Heart left ventricle (tissue), 16 donors: ENCODE data around the gene TREM2. TPM values are rescaled to one million over a fixed set of nuclear protein-coding genes. Genes with fewer than 3 reads are reported as not detected.

Source experiments
- ATAC-seq, 4 donors: fragments of 200-7000 bp; cut with Tn5 transposase; one replicate each; pipeline ENCODE4 v1.9.1; 2020 to 2022; ENCODE audit warnings: moderate library complexity in 4 of 4, mild to moderate bottlenecking in 3 of 4, moderate number of reproducible peaks in 1 of 4
- DNase-seq, 5 donors: peaks; one replicate each; pipeline ENCODE4 v3.0.0-alpha.2; 2020
- H3K27ac ChIP-seq, 12 donors: fragments of 200-600 bp; sonication (generic) in 4 of 12; one replicate each; pipeline versions ENCODE4 v1.5.0 to v1.8.0; 2016 to 2022; ENCODE audit warnings: mild to moderate bottlenecking in 2 of 12
- H3K27me3 ChIP-seq, 9 donors: fragments of 200-600 bp; sonication (generic) in 2 of 9; one replicate each; pipeline versions ENCODE4 v1.5.1 to v1.8.0; 2016 to 2022; ENCODE audit warnings: mild to moderate bottlenecking in 3 of 9
- H3K36me3 ChIP-seq, 9 donors: fragments of 200-600 bp; sonication (generic) in 2 of 9; one replicate each; pipeline versions ENCODE4 v1.5.0 to v1.8.0; 2018 to 2022; ENCODE audit warnings: mild to moderate bottlenecking in 2 of 9
- H3K4me1 ChIP-seq, 12 donors: fragments of 200-600 bp; sonication (generic) in 4 of 12; one replicate each; pipeline versions ENCODE4 v1.5.0 to v1.8.0; 2016 to 2022; ENCODE audit warnings: mild to moderate bottlenecking in 3 of 12
- H3K4me3 ChIP-seq, 12 donors: fragments of 200-600 bp; sonication (generic) in 4 of 12; one replicate each; pipeline versions ENCODE4 v1.5.0 to v1.8.0; 2017 to 2022; ENCODE audit warnings: mild to moderate bottlenecking in 9 of 12, moderate library complexity in 4 of 12
- H3K9me3 ChIP-seq, 12 donors: fragments of 200-600 bp; sonication (generic) in 4 of 12; one replicate each; pipeline versions ENCODE4 v1.5.0 to v1.8.0; 2016 to 2022; ENCODE audit warnings: mild to moderate bottlenecking in 1 of 12
- POLR2A ChIP-seq, 2 donors: fragments of 450-650 bp; IDR thresholded peaks; one replicate each; pipeline ENCODE4 v1.6.1; 2017; ENCODE audit warnings: antibody characterized with exemption in 2 of 2, mild to moderate bottlenecking in 2 of 2, moderate library complexity in 2 of 2
- WGBS, 4 donors: extraction: QIAGEN DNeasy Blood & Tissue Kit in 2 of 4; methylation state at CpG; one replicate each; pipeline versions ENCODE4 v1.1.5 to v1.1.7; 2013 to 2018; 5-methylcytosine and 5-hydroxymethylcytosine counted together
- intact Hi-C, 10 donors: fragments of 100-400 bp; cut with DNase I; formaldehyde crosslinking; loops; one replicate each; pipeline versions ENCODE4 v1.11.1 to v1.14.2; 2022
- polyA plus RNA-seq, 2 donors: library from polyadenylated mRNA; stranded (reverse); fragments of 200-250 nt; gene quantifications; one replicate each; pipeline ENCODE4 v1.2.3, GENCODE V29; 2013
- total RNA-seq, 9 donors: library from RNA; depleted of rRNA in 2 of 9; stranded (reverse); fragments of >200 nt in 2 of 9; fragmentation: NEBNext Ultra II Directional in 3 of 9; extraction: Animal tissue kit (Norgen Biotek cat#: 25700) in 3 of 9; gene quantifications; one replicate each; pipeline versions ENCODE4 v1.1.0 to v1.2.4, GENCODE V29; 2016 to 2023
- TF ChIP-seq, protein P1 (sequence below), 12 donors: fragments of 200-600 bp; sonication (generic) in 4 of 12; IDR thresholded peaks; one replicate each; pipeline versions ENCODE4 v1.5.0 to v1.8.0; 2018 to 2022; ENCODE audit warnings: antibody characterized with exemption in 12 of 12, mild to moderate bottlenecking in 5 of 12
- donor health status: ischemic (EF 13 %, LVEDD 7.1; RV severe dilation, severe dysfunction).
- donor health status: healthy with polysubstance abuse.
- donor health status: DM: no; HTN: yes; CAD: no.
- donor health status: DM: no; HTN: no; CAD: no.
- donor health status: ischemic (EF 25% LVEDD 6.9; RV normal size, moderate dysfunction).
- donor health status: ischemic (EF 25% LVEDD 5.7; RV mildly dilated, moderate dysfunction).
- donor health status: healthy.
- donor health status: DM: yes; HTN: yes; CAD: no.
- donor health status: ischemic (EF 35%, LVEDD 5.7; RV mildly dilated, moderate dysfunction).
- donor health status: nonischemic (EF 11% LVEDD 7.7; RV severe dilation, severe dysfunction).
- donor health status: DM: yes; HTN: yes; CAD: no.
- donor health status: PGD.
- donor health status: ischemic (EF 29% LVEDD 5.4; RV normal size, mild dysfunction).
- donor health status: nonischemic (EF 23%, LVEDD 6.1; RV moderate dilation, normal function).

Gene TREM2
- total and polyA plus RNA-seq, 11 donors = 0.23 to 27.1 (median 1.2) TPM; not detected in 2

DNA sequence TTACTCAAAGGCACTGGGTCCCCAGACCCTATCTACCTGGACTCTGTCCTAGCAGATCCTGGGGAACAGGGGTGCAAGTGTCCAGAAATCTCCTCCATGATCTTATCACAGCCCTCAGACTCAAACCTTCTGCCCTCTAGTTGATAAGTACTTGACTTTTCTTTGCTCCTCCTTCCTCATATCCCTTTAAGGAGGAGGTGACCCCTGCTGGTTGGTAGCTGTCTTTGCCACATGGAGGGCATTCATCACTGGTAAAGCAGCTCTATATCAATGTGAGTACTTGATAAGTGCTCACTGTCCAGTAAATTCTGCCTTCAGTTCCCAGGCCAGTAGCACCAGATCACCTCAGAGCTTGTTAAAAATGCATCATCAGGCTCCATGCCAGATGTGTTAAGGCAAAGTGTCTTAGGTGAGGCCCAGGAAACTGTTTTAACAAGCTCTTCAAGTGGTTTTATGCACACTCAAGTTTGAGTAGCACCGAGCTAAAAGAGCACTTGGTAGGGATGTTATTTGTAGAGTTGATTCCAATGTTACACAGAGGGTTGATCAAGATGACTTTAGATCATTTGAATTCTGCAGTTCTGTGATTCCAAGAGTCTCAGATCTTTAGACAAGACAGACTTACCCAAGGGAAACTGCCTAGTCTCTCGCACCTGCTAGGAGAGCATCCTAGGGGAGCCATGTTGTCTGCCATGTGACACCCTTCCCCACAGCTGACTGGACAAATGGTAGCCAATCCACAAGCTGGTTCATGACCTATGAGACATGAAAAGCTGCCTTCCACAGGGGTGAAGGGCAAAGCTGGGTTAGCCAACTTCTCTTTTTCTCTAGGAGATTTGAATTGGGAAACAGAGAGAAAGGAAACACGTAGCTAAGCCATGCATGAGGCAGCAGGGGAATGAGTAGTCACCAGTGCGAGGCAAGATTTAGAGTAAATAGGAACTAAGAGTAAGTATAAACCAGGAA is 19.4 kb upstream of the TREM2 start:
- 76 to 82% (median 81%) methylated on average over 4 of the region's 4 CpGs for WGBS, 4 donors
- Histone ChIP-seq H3K4me1 (peaks cover 0 to 31% (median 0%) of the 10 kb centered on the region in 12 donors), H3K27ac (peak overlapping the region in 1 of 12 donors; percentile 93), H3K27me3 (peaks cover 0 to 11% (median 0%) of the 10 kb centered on the region in 9 donors), H3K4me3 (no peak overlapping the region), H3K36me3 (no peaks in the 10 kb centered on the region), H3K9me3 (no peaks in the 10 kb centered on the region)
- peak in 3 of 4 donors; percentile 65 to 76 (median 69) for ATAC-seq
- intact Hi-C loops = no loop called here
- TF ChIP-seq POLR2A (IDR thresholded peaks at IDR 0.05) = no peak
- TF ChIP-seq, protein P1, sequence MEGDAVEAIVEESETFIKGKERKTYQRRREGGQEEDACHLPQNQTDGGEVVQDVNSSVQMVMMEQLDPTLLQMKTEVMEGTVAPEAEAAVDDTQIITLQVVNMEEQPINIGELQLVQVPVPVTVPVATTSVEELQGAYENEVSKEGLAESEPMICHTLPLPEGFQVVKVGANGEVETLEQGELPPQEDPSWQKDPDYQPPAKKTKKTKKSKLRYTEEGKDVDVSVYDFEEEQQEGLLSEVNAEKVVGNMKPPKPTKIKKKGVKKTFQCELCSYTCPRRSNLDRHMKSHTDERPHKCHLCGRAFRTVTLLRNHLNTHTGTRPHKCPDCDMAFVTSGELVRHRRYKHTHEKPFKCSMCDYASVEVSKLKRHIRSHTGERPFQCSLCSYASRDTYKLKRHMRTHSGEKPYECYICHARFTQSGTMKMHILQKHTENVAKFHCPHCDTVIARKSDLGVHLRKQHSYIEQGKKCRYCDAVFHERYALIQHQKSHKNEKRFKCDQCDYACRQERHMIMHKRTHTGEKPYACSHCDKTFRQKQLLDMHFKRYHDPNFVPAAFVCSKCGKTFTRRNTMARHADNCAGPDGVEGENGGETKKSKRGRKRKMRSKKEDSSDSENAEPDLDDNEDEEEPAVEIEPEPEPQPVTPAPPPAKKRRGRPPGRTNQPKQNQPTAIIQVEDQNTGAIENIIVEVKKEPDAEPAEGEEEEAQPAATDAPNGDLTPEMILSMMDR (IDR thresholded peaks at IDR 0.05) = peak in 9 of 12 donors; percentile 13 to 47 (median 33)
- DNase-seq = peak in 1 of 5 donors; percentile 35

DNA sequence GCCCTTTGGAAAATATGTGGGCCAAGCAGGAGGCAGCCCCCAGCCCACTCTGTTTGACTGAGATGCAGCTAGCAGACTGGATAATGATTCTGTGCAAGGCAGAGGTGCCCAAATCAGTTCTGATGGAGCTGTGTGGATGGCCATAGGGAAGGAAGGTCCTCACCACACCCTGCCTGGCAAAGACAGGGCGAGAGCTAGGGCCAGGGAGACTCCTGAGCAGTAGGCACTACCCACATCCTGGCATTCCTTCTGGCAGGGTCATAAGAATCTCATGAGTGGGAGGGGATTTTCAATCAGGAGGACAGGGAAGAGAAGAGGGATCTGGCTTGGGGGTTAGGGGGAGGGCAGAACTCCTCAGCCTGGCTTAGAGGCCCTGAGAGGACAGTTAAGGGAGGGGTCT is 18.6 kb upstream of the TREM2 start:
- WGBS, 4 donors = 57 to 81% (median 79%) methylated on average over 1 of the region's 1 CpG
- peaks cover 0 to 17% (median 0%) of the 10 kb centered on the region in 9 donors for H3K27me3 ChIP-seq
- TF ChIP-seq, protein P1 (IDR thresholded peaks at IDR 0.05) = no peak
- TF ChIP-seq POLR2A (IDR thresholded peaks at IDR 0.05) = no peak
- no peak overlapping the region for H3K4me3 ChIP-seq
- no peaks in the 10 kb centered on the region for H3K36me3 ChIP-seq
- ATAC-seq (no peak), DNase-seq (no peak)
- intact Hi-C loops = no loop called here
- H3K4me1 ChIP-seq = peaks cover 0 to 31% (median 0%) of the 10 kb centered on the region in 12 donors
- H3K9me3 ChIP-seq = no peaks in the 10 kb centered on the region
- H3K27ac ChIP-seq = no peak overlapping the region

DNA sequence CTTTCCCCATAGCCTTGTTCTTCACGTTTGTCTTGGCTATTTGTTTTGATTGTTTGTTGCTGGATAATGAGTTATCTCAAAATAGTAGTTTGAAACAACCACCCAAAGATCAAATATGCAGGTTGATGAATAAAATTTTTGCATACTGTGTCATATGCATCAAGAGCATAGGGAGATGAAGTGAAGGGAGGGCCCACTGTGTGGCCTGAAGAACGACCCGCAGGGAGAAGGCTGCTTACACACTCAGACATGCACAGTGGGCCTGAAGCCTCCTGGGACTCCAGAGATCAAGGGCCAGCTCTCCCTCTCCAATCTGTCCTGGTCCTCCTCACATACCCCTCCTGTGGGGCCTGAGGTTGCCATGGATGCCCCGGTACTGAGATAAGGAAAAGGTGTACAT is 16.2 kb upstream of the TREM2 start:
- ATAC-seq (no peak), DNase-seq (no peak)
- H3K27ac ChIP-seq = no peak overlapping the region
- H3K4me3 ChIP-seq = no peak overlapping the region
- H3K27me3 ChIP-seq = peaks cover 0 to 19% (median 0%) of the 10 kb centered on the region in 9 donors
- 50 to 62% (median 53%) methylated on average over 4 of the region's 4 CpGs for WGBS, 4 donors
- TF ChIP-seq, protein P1 (IDR thresholded peaks at IDR 0.05) = no peak
- no peak for TF ChIP-seq POLR2A (IDR thresholded peaks at IDR 0.05)
- no peaks in the 10 kb centered on the region for H3K9me3 ChIP-seq
- intact Hi-C loops = no loop called here
- no peaks in the 10 kb centered on the region for H3K36me3 ChIP-seq
- peaks cover 0 to 15% (median 0%) of the 10 kb centered on the region in 12 donors for H3K4me1 ChIP-seq

DNA sequence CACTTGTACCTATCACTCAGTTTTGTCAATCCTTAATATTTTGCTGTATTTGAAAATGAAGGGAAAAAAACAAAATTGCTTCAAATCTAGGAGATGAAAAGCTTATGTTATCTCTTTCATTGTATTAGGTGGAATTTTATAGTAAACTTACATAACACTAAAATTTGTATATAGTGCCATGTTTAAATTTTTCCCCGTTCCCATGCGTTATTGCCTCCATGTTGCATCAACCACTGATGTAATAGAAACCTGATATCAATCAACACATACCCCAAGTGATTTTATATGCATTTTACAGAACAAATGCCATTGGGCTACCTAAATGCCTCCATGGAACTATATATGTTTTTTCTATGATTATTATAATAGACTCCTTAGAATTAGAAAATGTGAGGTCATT is 14.8 kb upstream of the TREM2 start:
- WGBS, 4 donors = 92 to 96% (median 94%) methylated on average over 2 of the region's 2 CpGs
- Histone ChIP-seq H3K4me1 (peaks cover 0 to 8% (median 0%) of the 10 kb centered on the region in 12 donors), H3K4me3 (no peak overlapping the region), H3K36me3 (no peaks in the 10 kb centered on the region), H3K27ac (no peak overlapping the region), H3K9me3 (no peaks in the 10 kb centered on the region), H3K27me3 (peaks cover 0 to 24% (median 0%) of the 10 kb centered on the region in 9 donors)
- ATAC-seq (no peak), DNase-seq (no peak)
- intact Hi-C loops = no loop called here
- TF ChIP-seq, protein P1 (IDR thresholded peaks at IDR 0.05) = no peak
- TF ChIP-seq POLR2A (IDR thresholded peaks at IDR 0.05) = no peak
